ENCODE measurements around the gene LRRC43. TPM values are rescaled to one million over a fixed set of nuclear protein-coding genes. Genes with fewer than 3 reads are reported as not detected.
"Not testable (repeated sequence)": the region's sequence is repeated elsewhere in the genome, so short reads cannot be mapped to it uniquely, and the experiment has no call there.

Gene LRRC43
- polyA plus RNA-seq, 1 donor from 2014 or later: not detected

DNA sequence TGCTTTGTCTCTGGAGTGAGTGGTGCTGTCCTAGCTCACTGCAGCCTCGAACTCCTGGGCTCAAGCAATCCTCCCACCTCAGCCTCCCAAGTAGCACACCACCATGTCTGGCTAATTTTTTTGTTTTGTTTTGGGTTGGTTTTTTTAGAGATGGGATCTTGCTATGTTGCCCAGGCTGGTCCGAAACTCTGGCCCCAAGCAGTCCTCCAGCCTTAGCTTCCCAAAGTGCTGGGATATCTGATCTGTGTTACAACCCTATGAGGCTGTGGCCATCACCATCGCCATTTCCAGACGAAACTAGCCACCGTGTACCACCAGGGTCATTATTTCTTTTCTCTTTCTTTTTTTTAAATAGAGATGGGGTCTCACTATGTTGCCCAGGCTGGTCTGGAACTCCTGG lies 11.5 kb upstream of the LRRC43 start:
- Mint-ChIP-seq H3K4me1 (peaks cover 0 to 10% (median 0%) of the 10 kb centered on the region in 3 donors), H3K27ac (no peak overlapping the region), H3K4me3 (no peak overlapping the region), H3K27me3 (peaks cover 20% of the 10 kb centered on the region), H3K9me3 (no peaks in the 10 kb centered on the region), H3K36me3 (no peaks in the 10 kb centered on the region)

DNA sequence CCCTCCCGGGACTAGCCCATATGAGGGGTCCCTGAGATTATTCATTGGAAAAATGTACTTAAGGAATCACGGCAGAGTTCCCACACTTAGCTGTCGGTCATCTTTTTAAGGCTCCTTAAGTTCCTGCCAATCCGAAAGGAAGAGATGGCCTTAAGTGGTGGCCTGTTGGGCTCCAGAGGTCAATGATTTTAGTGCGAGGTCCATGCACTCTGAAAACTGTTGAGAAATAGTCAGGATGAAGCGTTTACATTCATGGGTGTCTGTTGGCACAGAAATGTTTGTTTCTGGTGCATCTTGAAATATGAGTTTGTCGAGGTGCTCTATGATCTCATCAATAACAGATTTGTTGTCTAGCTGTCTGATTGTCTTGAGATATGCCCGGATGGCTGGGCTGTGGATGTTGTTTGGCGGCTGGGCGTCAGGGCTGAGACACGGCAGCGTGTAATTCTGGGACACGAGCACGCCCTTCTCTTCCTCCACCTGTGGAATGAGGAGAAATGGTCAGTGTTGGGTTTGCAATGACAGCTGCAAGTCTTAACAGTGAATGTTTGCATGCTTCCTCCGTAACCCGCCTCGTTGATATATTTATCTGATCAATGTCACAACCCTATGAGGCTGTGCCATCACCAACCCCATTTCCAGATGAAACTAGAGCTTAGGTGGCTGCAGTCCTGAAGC lies 10.5 kb upstream of the LRRC43 start:
- Mint-ChIP-seq H3K4me1 (peaks cover 0 to under 1% (median 0%) of the 10 kb centered on the region in 3 donors), H3K27me3 (peaks cover 12% of the 10 kb centered on the region), H3K36me3 (no peaks in the 10 kb centered on the region), H3K9me3 (no peaks in the 10 kb centered on the region), H3K4me3 (no peak overlapping the region), H3K27ac (no peak overlapping the region)

DNA sequence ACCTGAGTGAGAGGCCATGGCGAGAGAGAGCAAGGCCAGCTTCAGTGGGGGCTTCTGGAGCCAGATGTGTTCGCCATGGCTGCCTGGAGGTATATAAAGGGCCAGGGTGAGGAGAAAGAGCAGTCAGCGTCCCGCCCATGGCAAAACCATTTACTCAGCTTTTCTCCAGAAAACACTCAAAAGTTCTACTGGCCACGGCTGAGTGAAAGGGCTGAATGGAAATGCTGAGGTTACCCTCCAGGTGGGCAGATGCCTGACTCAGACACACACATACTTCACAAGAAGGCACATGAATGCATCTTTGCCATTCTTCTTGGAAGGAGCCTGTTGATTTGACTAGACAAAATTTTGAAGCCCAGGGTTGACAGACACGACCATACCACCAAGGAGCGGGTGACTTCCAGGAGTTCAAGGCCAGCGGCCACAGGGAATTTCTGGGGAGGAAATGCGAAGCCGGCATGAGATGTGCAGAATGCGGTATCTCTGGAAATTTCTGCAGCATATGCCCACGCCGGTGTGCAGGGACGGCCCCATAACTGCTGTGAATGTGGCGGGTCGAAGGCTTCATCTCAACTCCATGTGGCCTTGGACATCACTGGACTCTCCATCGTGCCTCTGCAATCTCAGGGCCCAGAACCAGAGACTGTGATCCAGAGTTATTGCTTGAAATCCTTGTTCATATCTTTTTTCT lies 8.6 kb upstream of the LRRC43 start, which contains the start of gene IL31:
Gene IL31 (minus strand): TSS at position 67 of the 691 bp plus-strand sequence. CDS start 49 bp downstream, at position 18.
- no peaks in the 10 kb centered on the region for H3K4me1 Mint-ChIP-seq

DNA sequence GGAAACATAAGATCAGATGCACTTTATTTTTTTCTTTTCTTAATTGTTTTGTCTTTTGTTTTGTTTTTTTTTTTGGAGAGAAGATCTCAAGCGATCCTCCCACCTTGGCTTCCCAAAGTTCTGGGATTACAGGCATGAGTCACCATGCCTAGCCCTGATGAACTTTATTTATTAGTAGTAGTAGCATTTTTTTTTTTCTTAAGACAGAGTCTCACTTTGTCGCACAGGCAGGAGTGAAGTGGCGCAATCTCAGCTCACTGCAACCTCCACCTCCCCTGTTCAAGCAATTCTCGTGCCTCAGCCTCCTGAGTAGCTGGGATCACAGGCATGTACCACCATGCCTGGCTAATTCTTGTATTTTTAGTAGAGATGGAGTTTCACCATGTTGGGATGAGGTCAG lies 6.5 kb upstream of the LRRC43 start:
- H3K27me3 Mint-ChIP-seq: peaks cover 12% of the 10 kb centered on the region
- H3K4me1 Mint-ChIP-seq, H3K9me3 Mint-ChIP-seq, H3K27ac Mint-ChIP-seq, H3K4me3 Mint-ChIP-seq, H3K36me3 Mint-ChIP-seq: not testable (repeated sequence)

More for the DNA sequence above, 8.6 kb upstream of the LRRC43 start, which contains the start of gene IL31:
- H3K36me3 Mint-ChIP-seq: peaks cover 2% of the 10 kb centered on the region
- H3K9me3 Mint-ChIP-seq: no peaks in the 10 kb centered on the region
- H3K27me3 Mint-ChIP-seq: peaks cover 7% of the 10 kb centered on the region
- no peak within 1 kb of the TSS for H3K27ac Mint-ChIP-seq
- H3K4me3 Mint-ChIP-seq: no peak within 1 kb of the TSS

DNA sequence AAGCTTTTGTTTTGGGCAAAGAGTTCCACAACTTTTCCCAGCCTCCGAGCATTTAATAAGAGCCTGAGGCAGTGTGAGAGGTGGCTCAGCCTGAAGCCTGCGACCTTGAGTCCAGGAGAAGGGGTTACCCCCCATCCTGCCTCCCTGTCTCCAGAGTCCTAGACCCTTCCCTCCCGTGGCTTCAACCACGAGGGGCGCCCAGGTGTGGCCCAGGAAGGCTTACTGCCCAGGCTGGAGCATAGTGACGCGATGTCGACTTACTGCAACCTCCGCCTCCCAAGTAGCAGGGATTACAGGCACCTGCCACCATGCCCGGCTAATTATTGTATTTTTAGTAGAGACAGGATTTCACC lies 641 bp downstream of the LRRC43 start:
- Mint-ChIP-seq H3K4me1 (peaks cover 11 to 20% (median 13%) of the 10 kb centered on the region in 3 donors), H3K9me3 (no peaks in the 10 kb centered on the region), H3K36me3 (no peaks in the 10 kb centered on the region), H3K4me3 (peak overlapping the region in 2 of 4 donors; percentile 81 to 87), H3K27me3 (peaks cover 17% of the 10 kb centered on the region), H3K27ac (no peak overlapping the region)

DNA sequence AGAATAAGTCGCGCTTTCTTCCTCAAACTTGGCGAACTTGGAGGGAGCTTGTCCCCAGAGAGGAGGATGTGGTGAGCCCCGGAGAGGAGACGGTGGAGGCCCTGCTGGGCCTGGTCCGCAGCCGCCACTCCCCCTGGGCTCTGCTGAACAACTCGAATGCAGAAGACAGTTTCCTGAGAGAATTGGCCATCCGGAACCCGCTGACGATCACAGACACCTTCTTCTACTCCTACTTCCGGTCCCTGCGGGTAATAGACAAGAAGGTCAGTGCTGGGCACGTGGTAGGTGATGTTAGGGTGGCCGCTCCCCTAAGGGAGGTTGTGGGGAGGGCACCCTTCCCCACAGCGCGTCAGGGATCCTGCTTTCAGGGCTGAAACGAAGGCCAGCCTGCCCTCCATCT lies 1.6 kb downstream of the LRRC43 start:
- no peaks in the 10 kb centered on the region for H3K9me3 Mint-ChIP-seq
- H3K27ac Mint-ChIP-seq: peak overlapping the region in 1 of 3 donors; percentile 96

DNA sequence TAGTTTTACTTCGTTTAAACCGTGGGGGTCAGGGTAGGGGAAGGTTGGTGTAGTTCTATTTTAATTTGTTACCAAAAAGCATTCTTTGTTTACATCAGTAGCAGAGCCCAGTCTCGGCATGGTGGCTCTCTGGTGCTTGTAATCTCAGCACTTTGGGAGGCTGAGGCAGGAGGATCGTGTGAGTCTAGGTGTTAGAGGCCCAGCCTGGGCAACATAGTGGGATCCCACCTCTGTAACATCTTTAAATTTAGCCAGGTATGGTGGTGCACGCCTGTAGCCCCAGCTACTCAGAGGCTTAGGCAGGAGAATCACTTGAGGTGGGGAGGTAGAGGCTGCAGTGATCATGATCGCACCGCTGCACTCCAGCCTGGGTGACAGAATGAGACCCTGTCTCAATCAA lies 2.2 kb downstream of the LRRC43 start:
- Mint-ChIP-seq H3K4me3 (peak overlapping the region in 3 of 4 donors; percentile 3 to 63 (median 50)), H3K4me1 (peaks cover 11 to 16% (median 13%) of the 10 kb centered on the region in 3 donors), H3K9me3 (no peaks in the 10 kb centered on the region), H3K36me3 (no peaks in the 10 kb centered on the region), H3K27ac (peak overlapping the region in 1 of 3 donors; percentile 96), H3K27me3 (peaks cover 14% of the 10 kb centered on the region)

More for the DNA sequence above, 1.6 kb downstream of the LRRC43 start:
- Mint-ChIP-seq H3K4me1 (peaks cover 11 to 20% (median 13%) of the 10 kb centered on the region in 3 donors), H3K4me3 (peak overlapping the region; percentile 50 to 87 (median 70)), H3K36me3 (no peaks in the 10 kb centered on the region), H3K27me3 (peaks cover 14% of the 10 kb centered on the region)

DNA sequence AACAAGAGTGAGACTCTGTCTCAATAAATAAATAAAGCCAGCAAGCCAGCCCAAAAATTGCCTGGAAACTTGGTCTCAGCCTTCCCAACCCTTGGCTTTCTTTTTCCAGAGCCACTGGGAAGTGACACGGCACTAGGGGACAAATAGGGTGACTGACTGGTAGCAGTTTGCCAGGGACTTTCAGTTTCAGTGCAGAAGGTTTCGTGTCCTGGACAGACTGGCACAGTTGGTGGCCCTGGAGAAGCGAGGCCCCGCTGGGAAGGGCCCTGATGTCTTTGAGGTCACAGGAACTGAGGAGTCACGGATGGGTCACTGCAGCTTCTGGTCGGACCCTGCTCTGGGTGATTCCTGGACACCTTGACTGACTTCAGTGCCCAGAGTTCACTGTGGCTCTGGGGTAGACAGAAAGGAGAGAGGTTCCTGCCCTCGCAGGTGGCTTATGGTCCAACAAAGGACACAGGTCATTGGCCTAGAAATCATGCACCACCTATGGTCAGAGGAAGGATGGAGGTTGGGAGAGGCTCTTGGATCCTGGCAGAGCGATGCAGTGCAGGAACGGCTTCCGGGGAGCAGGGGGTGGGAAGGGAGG lies 2.7 kb downstream of the LRRC43 start:
- peak overlapping the region in 1 of 4 donors; percentile 50 for H3K4me3 Mint-ChIP-seq
- H3K27me3 Mint-ChIP-seq: peaks cover 9% of the 10 kb centered on the region
- peak overlapping the region in 1 of 3 donors; percentile 96 for H3K27ac Mint-ChIP-seq
- H3K9me3 Mint-ChIP-seq: no peaks in the 10 kb centered on the region
- H3K36me3 Mint-ChIP-seq: no peaks in the 10 kb centered on the region
- H3K4me1 Mint-ChIP-seq: peaks cover 11 to 15% (median 13%) of the 10 kb centered on the region in 3 donors

DNA sequence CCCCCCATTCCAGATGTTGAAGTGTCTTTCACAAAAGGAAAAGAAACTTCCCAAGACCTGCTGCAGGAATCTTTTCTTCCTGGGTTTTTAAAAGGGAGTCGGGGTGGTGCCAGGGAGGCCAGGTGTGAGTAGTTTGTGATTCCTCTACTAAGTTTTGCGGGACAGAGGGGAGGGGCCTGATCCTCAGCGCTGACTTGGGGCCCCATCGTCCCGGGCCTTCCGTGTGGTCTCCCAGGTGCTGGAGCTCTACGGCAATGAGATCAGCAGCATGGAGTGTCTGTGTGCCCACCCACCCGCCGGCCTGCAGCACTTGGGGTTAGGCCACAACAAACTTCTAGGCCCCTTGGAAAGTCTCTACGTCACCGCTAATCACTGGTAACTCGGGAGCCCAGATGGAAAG lies 4.5 kb downstream of the LRRC43 start:
- no peak overlapping the region for H3K27ac Mint-ChIP-seq
- H3K9me3 Mint-ChIP-seq: no peaks in the 10 kb centered on the region
- H3K4me1 Mint-ChIP-seq: peaks cover 11 to 15% (median 13%) of the 10 kb centered on the region in 3 donors
- no peaks in the 10 kb centered on the region for H3K36me3 Mint-ChIP-seq
- H3K4me3 Mint-ChIP-seq: no peak overlapping the region
- peaks cover 16% of the 10 kb centered on the region for H3K27me3 Mint-ChIP-seq

DNA sequence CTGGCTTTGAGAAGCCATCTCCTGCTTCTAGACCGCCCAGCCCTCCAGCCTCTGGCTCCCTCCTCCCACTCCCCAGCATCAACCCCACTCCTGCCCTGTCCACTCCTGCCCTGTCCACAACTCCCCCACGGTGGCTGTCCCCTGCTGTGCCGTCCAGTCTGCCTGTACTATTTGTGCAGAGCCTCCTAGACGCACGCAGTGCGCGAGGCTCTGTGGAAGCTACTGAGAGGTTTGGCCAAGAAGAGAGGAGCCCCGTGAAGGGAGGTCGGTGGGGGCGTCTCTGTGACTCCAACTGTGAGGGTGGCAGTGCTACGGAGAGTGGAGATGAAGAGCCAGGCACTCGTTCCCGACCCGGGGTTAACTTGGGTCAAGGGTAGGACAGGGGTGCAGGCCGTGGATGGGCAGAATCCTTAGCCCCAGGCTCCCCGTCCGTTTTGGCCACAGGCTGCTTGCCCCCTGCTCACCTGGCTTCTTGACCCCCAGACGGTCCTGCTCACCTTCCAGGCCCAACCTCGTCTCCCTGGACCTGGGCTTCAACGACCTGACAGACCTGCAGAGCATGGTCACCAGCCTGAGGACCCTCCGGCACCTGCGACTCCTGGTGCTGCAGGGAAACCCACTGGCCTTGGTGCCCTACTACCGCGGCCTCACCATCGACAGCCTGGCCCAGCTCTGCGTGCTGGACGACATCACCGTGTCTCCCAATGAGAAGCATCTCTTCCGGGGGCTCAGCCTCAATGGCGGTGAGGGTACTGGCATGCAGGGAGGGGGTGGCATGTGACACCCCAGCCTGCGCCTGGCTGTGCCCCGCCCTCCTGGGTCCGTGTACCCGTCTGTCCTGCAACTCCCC lies 6.9 kb downstream of the LRRC43 start:
- Mint-ChIP-seq H3K27me3 (peaks cover 14% of the 10 kb centered on the region), H3K9me3 (peaks cover under 1 to 3% (median 3%) of the 10 kb centered on the region in 3 donors), H3K36me3 (no peaks in the 10 kb centered on the region), H3K4me3 (no peak overlapping the region), H3K27ac (no peak overlapping the region), H3K4me1 (peaks cover 0 to 2% (median 1%) of the 10 kb centered on the region in 3 donors)

DNA sequence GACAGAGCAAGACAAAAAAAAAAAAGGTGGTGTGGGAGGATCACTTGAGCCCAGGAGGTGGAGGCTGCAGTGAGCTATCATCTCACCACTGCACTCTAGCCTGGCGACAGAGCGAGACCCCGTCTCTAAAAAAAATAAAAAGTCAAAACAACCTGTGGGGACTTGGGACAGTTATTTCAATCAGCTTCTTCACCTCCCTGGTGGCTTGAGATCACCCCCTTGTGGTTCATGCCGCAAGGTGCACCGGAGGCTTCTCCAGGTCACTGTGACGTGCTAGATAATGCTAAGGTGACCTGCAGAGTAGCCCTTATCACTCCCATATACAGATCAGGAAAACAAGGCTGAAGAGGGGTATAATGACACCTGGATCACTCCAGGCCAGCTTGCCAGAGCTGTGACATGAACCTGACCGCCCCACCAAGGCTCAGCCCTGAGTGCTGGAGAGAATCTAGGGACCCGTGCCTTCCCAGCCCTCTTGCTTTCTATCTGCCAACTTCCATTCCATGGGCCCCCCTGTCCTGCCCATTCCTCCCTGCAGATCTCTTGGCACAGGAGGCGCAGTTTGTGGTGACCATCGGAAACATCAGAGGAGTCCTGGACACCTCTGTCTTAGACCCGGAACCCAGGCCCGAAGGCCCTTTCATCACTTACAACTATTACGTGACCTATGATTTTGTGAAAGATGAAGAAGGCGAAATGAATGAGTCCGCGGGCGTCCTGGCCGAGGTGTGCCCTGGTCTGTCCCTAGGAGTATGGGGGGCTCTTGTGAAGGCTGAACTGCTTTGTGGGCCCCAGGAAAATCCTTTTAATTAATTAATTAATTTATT lies 8.1 kb downstream of the LRRC43 start:
- Mint-ChIP-seq H3K4me1 (no peaks in the 10 kb centered on the region), H3K9me3 (peaks cover 4 to 11% (median 6%) of the 10 kb centered on the region in 3 donors), H3K36me3 (no peaks in the 10 kb centered on the region), H3K4me3 (no peak overlapping the region), H3K27me3 (peaks cover 14% of the 10 kb centered on the region), H3K27ac (no peak overlapping the region)

DNA sequence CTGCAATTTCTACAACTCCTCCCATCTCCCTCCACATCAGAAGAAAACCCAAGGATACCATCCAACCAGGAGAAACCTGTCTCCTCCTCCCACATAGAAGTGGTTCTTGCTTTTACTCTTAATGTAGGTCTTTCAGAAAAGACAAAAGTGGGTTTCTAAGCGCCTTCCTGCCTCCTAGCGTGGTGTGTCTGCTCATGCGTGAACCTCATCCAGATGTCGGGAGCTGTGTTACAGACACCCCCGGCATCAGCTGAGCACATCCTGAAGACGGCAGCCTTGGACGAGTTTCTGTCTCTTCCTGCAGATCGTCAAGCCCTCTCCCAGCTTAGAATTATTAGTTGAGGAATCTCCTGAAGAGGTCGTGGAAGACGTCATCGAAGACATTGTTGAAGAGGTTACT lies 9.5 kb downstream of the LRRC43 start:
- Mint-ChIP-seq H3K4me1 (no peaks in the 10 kb centered on the region), H3K9me3 (peaks cover 4 to 11% (median 6%) of the 10 kb centered on the region in 3 donors), H3K27ac (no peak overlapping the region), H3K36me3 (no peaks in the 10 kb centered on the region), H3K4me3 (peak overlapping the region in 1 of 4 donors; percentile 22), H3K27me3 (peaks cover 19% of the 10 kb centered on the region)

DNA sequence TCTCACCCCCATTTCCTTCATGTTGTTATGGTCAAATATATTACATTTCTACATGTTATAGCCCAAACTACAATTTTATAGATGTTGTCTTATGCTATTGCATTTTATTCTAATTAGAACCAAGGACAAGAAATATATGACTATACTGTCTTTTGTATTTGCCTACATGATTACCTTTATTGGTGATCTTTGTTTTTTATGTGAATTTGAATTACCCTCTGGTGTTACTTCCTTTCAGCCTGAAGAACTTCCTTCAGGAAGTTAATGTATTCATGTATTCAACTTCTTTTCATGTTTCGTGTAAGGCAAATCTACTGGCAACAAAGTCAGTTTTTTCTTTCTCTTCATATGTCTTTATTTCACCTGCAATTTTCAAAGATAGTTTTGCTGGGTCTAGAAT lies 11.9 kb downstream of the LRRC43 start:
- peaks cover 32% of the 10 kb centered on the region for H3K27me3 Mint-ChIP-seq
- no peak overlapping the region for H3K27ac Mint-ChIP-seq
- peaks cover 4 to 11% (median 6%) of the 10 kb centered on the region in 3 donors for H3K9me3 Mint-ChIP-seq
- no peaks in the 10 kb centered on the region for H3K36me3 Mint-ChIP-seq
- H3K4me3 Mint-ChIP-seq: no peak overlapping the region
- peaks cover 0 to 4% (median 0%) of the 10 kb centered on the region in 3 donors for H3K4me1 Mint-ChIP-seq

DNA sequence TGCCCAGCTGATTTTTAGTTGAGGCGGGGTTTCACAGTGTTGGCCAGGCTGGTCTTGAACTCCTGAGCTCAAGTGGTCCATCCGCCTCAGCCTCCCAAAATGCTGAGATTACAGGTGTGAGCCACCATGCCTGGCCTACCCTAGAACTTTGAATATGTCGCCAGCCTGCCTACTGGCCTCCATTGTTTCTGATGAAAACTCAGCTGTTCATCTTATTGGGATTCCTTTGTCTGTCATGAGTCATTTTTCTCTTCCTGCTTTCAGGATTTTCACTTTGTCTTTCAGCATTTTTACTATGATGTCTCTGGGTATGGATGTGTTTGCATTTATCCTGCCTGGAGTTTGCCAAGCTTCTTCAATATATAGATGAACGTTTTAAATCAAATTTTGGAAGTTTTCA lies 12.5 kb downstream of the LRRC43 start:
- H3K27ac Mint-ChIP-seq: no peak overlapping the region
- H3K9me3 Mint-ChIP-seq: peaks cover 4 to 11% (median 6%) of the 10 kb centered on the region in 3 donors
- H3K36me3 Mint-ChIP-seq: no peaks in the 10 kb centered on the region
- peaks cover 34% of the 10 kb centered on the region for H3K27me3 Mint-ChIP-seq
- no peak overlapping the region for H3K4me3 Mint-ChIP-seq
- peaks cover 0 to 4% (median 0%) of the 10 kb centered on the region in 3 donors for H3K4me1 Mint-ChIP-seq

Data from IgD-negative memory B cell (primary cell).